Right atrium auricular region (tissue), 2 donors: ENCODE results near the gene MAPK14. TPM values are rescaled to one million over a fixed set of nuclear protein-coding genes. Genes with fewer than 3 reads are reported as not detected.

Experiments
- DNase-seq: peaks from one replicate; pipeline ENCODE4 v3.0.0-alpha.2; 2019; ENCODE audit warnings: low spot score
- H3K27ac ChIP-seq, 2 donors: fragments of 200-600 bp; sonication (generic); 1 replicate in 1 of 2; 2 replicates in 1 of 2; pipeline ENCODE4 v1.5.1; 2016 to 2019
- H3K27me3 ChIP-seq, 2 donors: fragments of 200-600 bp; sonication (generic); one replicate each; pipeline versions ENCODE4 v1.5.1 to v1.6.0; 2017 to 2019
- H3K36me3 ChIP-seq: fragments of 200-600 bp; sonication (generic); one replicate; pipeline ENCODE4 v1.5.1; 2016
- H3K4me1 ChIP-seq, 2 donors: fragments of 200-600 bp; sonication (generic); one replicate each; pipeline versions ENCODE4 v1.5.1 to v1.6.0; 2017 to 2019
- H3K4me3 ChIP-seq, 2 donors: fragments of 200-600 bp; sonication (generic); 1 replicate in 1 of 2; 2 replicates in 1 of 2; pipeline ENCODE4 v1.5.1; 2017 to 2019; ENCODE audit warnings: mild to moderate bottlenecking in 1 of 2, moderate library complexity in 1 of 2
- H3K9me3 ChIP-seq, 2 donors: fragments of 200-600 bp; sonication (generic); one replicate each; pipeline ENCODE4 v1.5.1; 2019
- total RNA-seq, 2 donors: library from RNA; depleted of rRNA; stranded (reverse); fragments of >200 nt; gene quantifications; one replicate each; pipeline ENCODE4 v1.1.0, GENCODE V29; 2016
- TF ChIP-seq, protein P1 (sequence below), 2 donors: fragments of 200-600 bp; sonication (generic); IDR thresholded peaks; one replicate each; pipeline ENCODE4 v1.5.1; 2019; ENCODE audit warnings: antibody characterized with exemption in 2 of 2

Gene MAPK14
- total RNA-seq, 2 donors from 2014 or later = 39.1 to 46.7 TPM

DNA sequence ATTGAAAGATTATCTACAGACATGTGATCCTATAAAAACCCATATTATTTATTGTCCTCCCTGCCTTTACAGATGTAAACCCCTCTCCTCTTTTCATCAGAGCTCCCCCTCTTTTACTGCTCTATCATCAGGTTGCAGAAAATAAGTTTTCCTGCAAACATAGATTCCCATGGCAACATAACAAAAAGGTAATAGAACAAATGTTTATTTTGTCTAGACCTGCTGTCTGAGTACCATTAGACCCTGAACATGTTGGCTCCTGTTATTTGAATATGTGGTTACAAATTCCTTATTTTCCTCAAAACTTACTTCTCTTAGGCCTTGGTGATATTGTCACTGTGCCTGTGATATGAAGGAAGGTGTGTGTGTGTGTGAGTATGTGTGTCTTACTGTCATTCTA, 11.5 kb downstream of the MAPK14 start:
- TF ChIP-seq, protein P1, sequence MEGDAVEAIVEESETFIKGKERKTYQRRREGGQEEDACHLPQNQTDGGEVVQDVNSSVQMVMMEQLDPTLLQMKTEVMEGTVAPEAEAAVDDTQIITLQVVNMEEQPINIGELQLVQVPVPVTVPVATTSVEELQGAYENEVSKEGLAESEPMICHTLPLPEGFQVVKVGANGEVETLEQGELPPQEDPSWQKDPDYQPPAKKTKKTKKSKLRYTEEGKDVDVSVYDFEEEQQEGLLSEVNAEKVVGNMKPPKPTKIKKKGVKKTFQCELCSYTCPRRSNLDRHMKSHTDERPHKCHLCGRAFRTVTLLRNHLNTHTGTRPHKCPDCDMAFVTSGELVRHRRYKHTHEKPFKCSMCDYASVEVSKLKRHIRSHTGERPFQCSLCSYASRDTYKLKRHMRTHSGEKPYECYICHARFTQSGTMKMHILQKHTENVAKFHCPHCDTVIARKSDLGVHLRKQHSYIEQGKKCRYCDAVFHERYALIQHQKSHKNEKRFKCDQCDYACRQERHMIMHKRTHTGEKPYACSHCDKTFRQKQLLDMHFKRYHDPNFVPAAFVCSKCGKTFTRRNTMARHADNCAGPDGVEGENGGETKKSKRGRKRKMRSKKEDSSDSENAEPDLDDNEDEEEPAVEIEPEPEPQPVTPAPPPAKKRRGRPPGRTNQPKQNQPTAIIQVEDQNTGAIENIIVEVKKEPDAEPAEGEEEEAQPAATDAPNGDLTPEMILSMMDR (IDR thresholded peaks at IDR 0.05) = no peak
- Histone ChIP-seq H3K36me3 (no peaks in the 10 kb centered on the region), H3K27ac (no peak overlapping the region), H3K4me3 (no peak overlapping the region), H3K9me3 (no peaks in the 10 kb centered on the region), H3K27me3 (no peaks in the 10 kb centered on the region), H3K4me1 (peaks cover 0 to 58% of the 10 kb centered on the region in 2 donors)
- no peak for DNase-seq

DNA sequence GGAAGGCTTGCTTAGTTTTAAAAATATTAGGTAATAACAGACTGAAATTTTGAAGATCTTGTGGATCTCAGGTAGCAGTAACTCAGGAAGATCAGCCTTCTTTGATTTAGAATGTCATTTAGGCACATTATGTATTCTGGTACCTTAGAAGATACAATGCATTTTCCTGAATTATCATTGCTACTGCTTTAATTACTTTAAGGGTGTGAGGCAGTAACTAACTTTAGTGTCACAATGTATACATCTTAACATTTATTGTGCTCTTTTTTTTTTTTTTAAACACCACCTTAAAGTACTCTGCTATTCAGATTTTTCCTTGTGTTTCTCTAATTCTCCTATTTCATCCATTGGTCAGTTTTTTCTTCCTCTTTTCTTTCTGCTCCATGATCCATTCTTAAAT, 13.3 kb downstream of the MAPK14 start:
- no peaks in the 10 kb centered on the region for H3K9me3 ChIP-seq
- no peaks in the 10 kb centered on the region for H3K36me3 ChIP-seq
- TF ChIP-seq, protein P1 (IDR thresholded peaks at IDR 0.05) = no peak
- DNase-seq = no peak
- H3K4me1 ChIP-seq = peaks cover 0 to 42% of the 10 kb centered on the region in 2 donors
- no peak overlapping the region for H3K27ac ChIP-seq
- no peaks in the 10 kb centered on the region for H3K27me3 ChIP-seq
- H3K4me3 ChIP-seq = no peak overlapping the region

DNA sequence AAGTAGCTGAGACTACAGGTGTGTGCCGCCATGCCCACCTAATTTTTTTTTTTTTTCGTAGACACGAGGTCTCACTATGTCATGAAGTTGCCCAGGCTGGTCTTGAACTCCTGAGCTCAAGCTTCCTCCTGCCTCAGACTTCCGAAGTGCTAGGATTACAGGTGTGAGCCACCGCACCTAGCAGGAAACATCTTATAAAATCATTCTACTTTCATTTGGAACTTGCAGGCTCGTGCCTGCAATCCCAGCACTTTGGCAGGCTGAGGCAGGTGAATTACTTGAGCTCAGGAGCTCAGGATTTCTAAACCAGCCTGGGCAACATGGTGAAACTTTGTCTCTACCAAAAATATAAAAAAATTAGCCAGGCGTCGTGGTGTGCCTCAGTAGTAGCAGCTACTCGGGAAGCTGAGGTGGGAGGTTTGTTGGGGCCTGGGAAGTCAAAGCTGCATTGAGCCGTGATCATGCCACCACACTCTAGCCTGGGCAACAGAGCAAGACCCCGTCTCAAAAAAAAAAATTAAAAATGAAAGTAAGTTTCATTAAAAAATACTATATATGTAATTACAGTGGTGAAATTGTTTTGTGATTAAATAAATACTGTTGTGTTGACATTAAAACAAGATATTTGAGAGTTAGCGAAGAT, 15.1 kb downstream of the MAPK14 start:
- TF ChIP-seq, protein P1 (IDR thresholded peaks at IDR 0.05) = no peak
- Histone ChIP-seq H3K4me1 (peaks cover 0 to 30% of the 10 kb centered on the region in 2 donors), H3K4me3 (no peak overlapping the region), H3K9me3 (no peaks in the 10 kb centered on the region), H3K27me3 (no peaks in the 10 kb centered on the region), H3K27ac (no peak overlapping the region), H3K36me3 (no peaks in the 10 kb centered on the region)
- DNase-seq = no peak

DNA sequence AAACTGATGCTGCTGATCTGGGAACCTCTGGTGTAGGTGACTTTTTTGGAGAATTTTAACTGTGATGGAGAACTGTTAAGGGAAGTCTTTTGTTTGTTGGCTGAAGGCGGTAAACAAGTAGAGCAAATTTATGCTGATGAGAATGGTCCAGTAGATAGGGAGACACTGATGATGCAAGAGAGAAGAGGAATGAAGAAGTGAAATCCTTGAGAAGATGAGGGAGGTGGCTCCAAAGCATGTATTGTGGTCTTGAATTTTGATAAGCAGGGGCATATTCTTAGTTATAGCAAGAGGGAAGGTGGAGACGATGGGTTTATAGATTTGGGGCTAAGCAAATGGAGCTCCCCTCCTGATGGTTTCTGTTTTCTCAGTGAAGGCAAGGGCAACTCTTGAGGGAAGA, 22.0 kb downstream of the MAPK14 start:
- H3K36me3 ChIP-seq = no peaks in the 10 kb centered on the region
- no peak overlapping the region for H3K27ac ChIP-seq
- no peaks in the 10 kb centered on the region for H3K9me3 ChIP-seq
- H3K4me1 ChIP-seq = peaks cover 0 to 43% of the 10 kb centered on the region in 2 donors
- H3K27me3 ChIP-seq = no peaks in the 10 kb centered on the region
- H3K4me3 ChIP-seq = no peak overlapping the region
- TF ChIP-seq, protein P1 (IDR thresholded peaks at IDR 0.05) = no peak
- DNase-seq = no peak

DNA sequence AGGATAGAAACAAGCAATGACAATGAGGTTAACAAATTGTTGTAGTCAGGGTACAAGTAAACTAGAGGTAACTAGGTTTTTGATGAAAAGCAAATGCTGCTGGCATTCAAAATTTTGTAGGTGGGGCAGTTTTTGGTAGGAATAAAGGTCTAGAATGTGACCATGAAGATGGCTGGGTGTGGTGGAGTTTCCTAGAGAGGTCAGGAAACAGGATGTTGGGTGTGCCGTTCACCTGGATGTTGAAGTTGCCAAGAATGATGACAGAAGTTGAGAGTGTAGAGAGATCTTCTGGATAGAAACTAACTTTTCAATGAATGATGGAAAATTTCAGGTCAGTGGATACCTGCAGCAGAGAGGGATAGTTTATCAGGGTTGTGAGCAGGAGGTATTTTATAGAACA, 22.7 kb downstream of the MAPK14 start:
- H3K36me3 ChIP-seq = no peaks in the 10 kb centered on the region
- no peak overlapping the region for H3K27ac ChIP-seq
- no peak for DNase-seq
- H3K4me3 ChIP-seq = no peak overlapping the region
- no peaks in the 10 kb centered on the region for H3K9me3 ChIP-seq
- TF ChIP-seq, protein P1 (IDR thresholded peaks at IDR 0.05) = no peak
- H3K4me1 ChIP-seq = peaks cover 0 to 49% of the 10 kb centered on the region in 2 donors
- H3K27me3 ChIP-seq = no peaks in the 10 kb centered on the region
